Osteoblast (primary cell): ENCODE measurements around the gene BDNF. TPM values are rescaled to one million over a fixed set of nuclear protein-coding genes. Genes with fewer than 3 reads are reported as not detected.

ENCODE experiments used
- DNase-seq: peaks from one replicate; pipeline ENCODE4 v3.0.0; 2011; ENCODE audit warnings: low spot score, mixed read lengths; ENCODE audit not compliant: insufficient read length; ENCODE audit errors: missing footprints
- H2AFZ ChIP-seq: 2 replicates; pipeline ENCODE4 v1.6.0; 2011; ENCODE audit warnings: mild to moderate bottlenecking, low read length
- H3K27ac ChIP-seq: 2 replicates; pipeline ENCODE4 v1.5.1; 2011; ENCODE audit warnings: mild to moderate bottlenecking, low read depth, low read length, moderate library complexity
- H3K27me3 ChIP-seq: 2 replicates; pipeline ENCODE4 v1.6.0; 2012; ENCODE audit warnings: mild to moderate bottlenecking, control low read depth, inconsistent platforms, low read length, moderate library complexity; ENCODE audit not compliant: insufficient read depth
- H3K36me3 ChIP-seq: 2 replicates; pipeline ENCODE4 v1.5.1; 2011; ENCODE audit warnings: mild to moderate bottlenecking, low read length, control low read depth, moderate library complexity; ENCODE audit not compliant: insufficient read depth
- H3K4me1 ChIP-seq: 2 replicates; pipeline ENCODE4 v1.5.1; 2011; ENCODE audit warnings: mild to moderate bottlenecking, low read length, control low read depth, moderate library complexity; ENCODE audit not compliant: insufficient read depth
- H3K4me2 ChIP-seq: 2 replicates; pipeline ENCODE4 v1.6.0; 2011; ENCODE audit warnings: mild to moderate bottlenecking, low read length; ENCODE audit not compliant: insufficient read depth
- H3K4me3 ChIP-seq: fragments of 200-600 bp; sonication (generic); 3 replicates; pipeline ENCODE4 v1.5.1; 2012; ENCODE audit warnings: mild to moderate bottlenecking, low read length, inconsistent platforms; ENCODE audit not compliant: insufficient read depth
- H3K79me2 ChIP-seq: 2 replicates; pipeline ENCODE4 v1.6.0; 2012; ENCODE audit warnings: mild to moderate bottlenecking, low read length, control low read depth, inconsistent platforms; ENCODE audit not compliant: insufficient read depth
- H3K9me3 ChIP-seq: 2 replicates; pipeline ENCODE4 v1.5.1; 2011; ENCODE audit warnings: low read depth, low read length, control low read depth
- H4K20me1 ChIP-seq: 2 replicates; pipeline ENCODE4 v1.6.0; 2012; ENCODE audit warnings: mild to moderate bottlenecking, low read length, control low read depth; ENCODE audit not compliant: insufficient read depth
- CTCF ChIP-seq: IDR thresholded peaks from 2 replicates; pipeline ENCODE4 v1.5.1; 2011; ENCODE audit warnings: mild to moderate bottlenecking, low read depth, low read length, moderate library complexity; ENCODE audit errors: extremely low read depth
- total RNA-seq: library from RNA; depleted of rRNA; stranded (reverse); fragments of >200 nt; gene quantifications from 2 replicates; pipeline ENCODE4 v1.2.3, GENCODE V29; 2012

The BDNF gene
- total RNA-seq, 1 donor = 6.9 TPM

DNA sequence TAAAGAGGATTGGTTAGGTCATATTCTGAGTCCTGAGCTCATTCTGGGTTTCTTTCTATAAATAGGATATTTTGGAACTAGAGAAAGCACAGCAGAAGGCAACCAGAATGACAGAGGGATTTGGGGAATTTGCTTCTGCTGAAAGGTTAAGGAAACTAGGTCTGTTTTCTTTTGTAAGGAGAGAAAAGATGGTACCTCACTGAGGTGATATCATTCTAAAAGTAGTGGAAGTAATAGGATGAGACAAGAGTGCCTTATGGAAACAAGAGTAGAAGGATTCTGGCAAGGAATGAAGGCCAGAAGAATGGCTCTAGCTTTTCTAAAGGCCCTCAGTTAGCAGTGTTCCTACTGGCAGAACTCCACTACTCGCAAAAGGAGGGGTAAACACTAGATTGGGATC lies 26.7 kb upstream of the BDNF start:
- Histone ChIP-seq H3K27me3 (peaks cover 21% of the 10 kb centered on the region), H3K9me3 (no peaks in the 10 kb centered on the region), H3K4me2 (no peak overlapping the region), H4K20me1 (no peaks in the 10 kb centered on the region), H3K4me3 (no peak overlapping the region), H3K27ac (no peak overlapping the region), H3K4me1 (peaks cover 8% of the 10 kb centered on the region), H3K36me3 (no peaks in the 10 kb centered on the region), H2AFZ (no peak overlapping the region), H3K79me2 (no peaks in the 10 kb centered on the region)
- TF ChIP-seq CTCF = no peak
- no peak for DNase-seq

DNA sequence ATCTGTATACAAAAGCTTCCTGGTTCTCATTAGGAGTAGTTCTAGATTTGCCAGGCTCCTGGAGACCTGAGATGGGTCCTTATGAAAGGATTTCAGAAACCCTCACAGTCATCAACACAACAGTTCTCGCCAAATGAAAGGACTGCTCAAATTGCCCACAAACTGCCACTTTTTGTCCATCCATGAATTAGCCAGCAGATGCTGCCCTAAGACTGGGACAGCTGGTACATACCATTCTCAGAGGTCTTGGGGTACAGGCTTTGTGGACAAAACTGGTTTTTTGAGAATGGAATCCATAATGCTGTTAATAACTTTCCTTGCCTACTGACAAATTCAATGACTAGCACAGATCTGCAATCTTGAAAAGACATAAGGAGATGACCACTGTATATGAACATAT lies 23.4 kb upstream of the BDNF start:
- TF ChIP-seq CTCF = peak; percentile 52
- no peak for DNase-seq
- H3K27me3 ChIP-seq = peaks cover 39% of the 10 kb centered on the region

DNA sequence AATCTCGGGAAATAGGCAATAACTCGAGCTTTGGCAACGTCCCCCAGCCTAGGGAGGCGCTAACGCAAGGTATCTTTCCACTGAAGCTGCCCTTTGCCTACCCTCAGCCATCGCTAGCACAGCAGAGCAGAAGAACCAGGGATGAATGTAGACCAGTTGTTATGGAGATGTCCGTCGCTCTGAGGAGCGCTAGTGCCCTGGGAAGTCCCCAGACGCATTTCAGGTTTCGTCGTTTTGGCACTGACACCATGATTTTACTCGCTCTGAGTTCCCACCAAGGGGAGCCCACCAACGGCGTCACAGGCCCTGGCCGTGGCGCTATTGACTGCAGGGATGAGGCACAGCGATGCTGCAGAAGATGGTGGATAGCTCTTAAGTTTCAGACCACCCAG lies 22.7 kb upstream of the BDNF start:
- no peak overlapping the region for H3K27ac ChIP-seq
- peak overlapping the region; percentile 85 for H2AFZ ChIP-seq

More for the DNA sequence above, 23.4 kb upstream of the BDNF start:
- Histone ChIP-seq H3K79me2 (no peaks in the 10 kb centered on the region), H3K36me3 (no peaks in the 10 kb centered on the region), H3K4me3 (no peak overlapping the region), H3K4me2 (no peak overlapping the region), H3K27ac (no peak overlapping the region), H4K20me1 (no peaks in the 10 kb centered on the region), H3K9me3 (no peaks in the 10 kb centered on the region), H3K4me1 (peaks cover 17% of the 10 kb centered on the region), H2AFZ (no peak overlapping the region)

More for the DNA sequence above, 22.7 kb upstream of the BDNF start:
- Histone ChIP-seq H3K79me2 (no peaks in the 10 kb centered on the region), H3K4me3 (peak overlapping the region; percentile 79), H3K4me2 (peak overlapping the region; percentile 94), H3K4me1 (peaks cover 19% of the 10 kb centered on the region), H3K36me3 (no peaks in the 10 kb centered on the region), H4K20me1 (no peaks in the 10 kb centered on the region), H3K9me3 (no peaks in the 10 kb centered on the region), H3K27me3 (peaks cover 39% of the 10 kb centered on the region)
- peak; percentile 6 for TF ChIP-seq CTCF
- no peak for DNase-seq
